ENCODE results near the gene TNK2. TPM values are rescaled to one million over a fixed set of nuclear protein-coding genes. Genes with fewer than 3 reads are reported as not detected.

Gene TNK2
- total and polyA plus RNA-seq, 2 of the 13 experiments (the other 11 are each of a cell fraction or from before 2014, with no cell fraction given): 4.6 to 5.8 TPM

DNA sequence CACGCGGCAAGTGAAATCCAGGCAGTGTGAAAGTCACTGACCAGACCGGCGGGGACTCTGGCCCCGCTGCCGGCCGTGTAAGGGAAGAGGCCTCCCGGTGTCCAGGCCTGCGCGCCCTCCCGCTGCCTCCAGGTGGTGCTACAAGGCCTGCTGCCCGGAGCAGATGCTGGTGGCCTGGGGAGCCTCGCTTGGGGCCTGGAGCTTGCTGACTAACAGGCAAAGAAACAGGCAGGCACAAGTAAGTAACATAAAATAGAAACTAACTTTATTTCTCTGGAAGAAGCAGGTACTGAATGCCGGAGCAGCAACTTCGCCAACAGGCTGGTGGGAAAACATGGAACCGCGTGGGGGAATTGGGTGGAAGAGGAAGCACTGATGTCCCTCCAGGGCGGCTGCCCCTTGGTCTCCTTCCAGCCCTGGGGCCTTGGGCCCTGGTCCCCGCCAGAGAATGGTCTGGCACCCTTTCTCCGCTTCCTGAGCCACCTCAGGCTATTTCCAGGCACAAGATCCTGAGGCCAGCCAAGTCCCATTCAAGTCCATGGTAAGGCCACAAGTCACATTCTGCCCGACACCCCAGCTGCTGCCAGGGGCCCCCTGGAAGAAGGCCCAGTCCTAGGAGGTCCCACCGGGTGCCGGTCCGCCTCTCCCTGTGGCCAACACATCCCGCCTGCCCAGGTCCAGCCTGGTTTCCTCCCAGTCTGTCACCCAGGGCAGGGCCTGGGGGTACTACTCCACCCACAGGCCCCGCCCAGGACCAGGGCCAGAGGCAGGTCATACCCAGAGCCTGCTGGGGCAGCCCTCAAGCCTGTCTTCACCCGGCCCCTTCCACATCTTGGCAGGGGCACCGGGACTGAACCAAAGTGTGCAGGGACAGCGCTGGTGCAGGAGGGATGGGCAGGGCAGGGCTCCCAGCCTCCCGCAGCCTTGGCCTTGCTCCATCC, 45.0 kb downstream of the TNK2 start (continued):
- TF ChIP-seq, protein P1, sequence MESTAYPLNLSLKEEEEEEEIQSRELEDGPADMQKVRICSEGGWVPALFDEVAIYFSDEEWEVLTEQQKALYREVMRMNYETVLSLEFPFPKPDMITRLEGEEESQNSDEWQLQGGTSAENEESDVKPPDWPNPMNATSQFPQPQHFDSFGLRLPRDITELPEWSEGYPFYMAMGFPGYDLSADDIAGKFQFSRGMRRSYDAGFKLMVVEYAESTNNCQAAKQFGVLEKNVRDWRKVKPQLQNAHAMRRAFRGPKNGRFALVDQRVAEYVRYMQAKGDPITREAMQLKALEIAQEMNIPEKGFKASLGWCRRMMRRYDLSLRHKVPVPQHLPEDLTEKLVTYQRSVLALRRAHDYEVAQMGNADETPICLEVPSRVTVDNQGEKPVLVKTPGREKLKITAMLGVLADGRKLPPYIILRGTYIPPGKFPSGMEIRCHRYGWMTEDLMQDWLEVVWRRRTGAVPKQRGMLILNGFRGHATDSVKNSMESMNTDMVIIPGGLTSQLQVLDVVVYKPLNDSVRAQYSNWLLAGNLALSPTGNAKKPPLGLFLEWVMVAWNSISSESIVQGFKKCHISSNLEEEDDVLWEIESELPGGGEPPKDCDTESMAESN (CRISPR knock-in tag; conservative IDR thresholded peaks at IDR 0.05): 0 out of 2 replicates have a peak, but pooled peaks have one; percentile 46
- TF ChIP-seq ZNF780A (CRISPR knock-in tag; IDR thresholded peaks at IDR 0.05): no peak
- no peak for TF ChIP-seq ZNF616 (CRISPR knock-in tag; IDR thresholded peaks at IDR 0.05; ENCODE audit: low read depth)
- TF ChIP-seq REXO4 (CRISPR knock-in tag; IDR thresholded peaks at IDR 0.05; ENCODE audit: borderline replicate concordance): no peak
- no peak for TF ChIP-seq ZNF740 (CRISPR knock-in tag; IDR thresholded peaks at IDR 0.05)
- no peak for TF ChIP-seq ZBTB39 (CRISPR knock-in tag; IDR thresholded peaks at IDR 0.05)
- no peak for TF ChIP-seq TOPORS (CRISPR knock-in tag; IDR thresholded peaks at IDR 0.05)
- TF ChIP-seq PHF20 (CRISPR knock-in tag; IDR thresholded peaks at IDR 0.05): no peak
- no peak for TF ChIP-seq AHR (CRISPR knock-in tag; IDR thresholded peaks at IDR 0.05)
- peak; percentile 29; the same call in 1 of the 2 replicates for TF ChIP-seq ZBTB38 (CRISPR knock-in tag; IDR thresholded peaks at IDR 0.05)
- no peak for TF ChIP-seq ZFP36L1 (CRISPR knock-in tag; IDR thresholded peaks at IDR 0.05)
- TF ChIP-seq MED1 (CRISPR knock-in tag; IDR thresholded peaks at IDR 0.05): peak; percentile 59
- 0 out of 2 replicates have a peak, but pooled peaks have one; percentile 51 for TF ChIP-seq ARNT2 (CRISPR knock-in tag; IDR thresholded peaks at IDR 0.05; ENCODE audit: low read depth)
- no peak for TF ChIP-seq ZNF737 (CRISPR knock-in tag; IDR thresholded peaks at IDR 0.05; ENCODE audit: borderline replicate concordance)
- TF ChIP-seq, protein P2, sequence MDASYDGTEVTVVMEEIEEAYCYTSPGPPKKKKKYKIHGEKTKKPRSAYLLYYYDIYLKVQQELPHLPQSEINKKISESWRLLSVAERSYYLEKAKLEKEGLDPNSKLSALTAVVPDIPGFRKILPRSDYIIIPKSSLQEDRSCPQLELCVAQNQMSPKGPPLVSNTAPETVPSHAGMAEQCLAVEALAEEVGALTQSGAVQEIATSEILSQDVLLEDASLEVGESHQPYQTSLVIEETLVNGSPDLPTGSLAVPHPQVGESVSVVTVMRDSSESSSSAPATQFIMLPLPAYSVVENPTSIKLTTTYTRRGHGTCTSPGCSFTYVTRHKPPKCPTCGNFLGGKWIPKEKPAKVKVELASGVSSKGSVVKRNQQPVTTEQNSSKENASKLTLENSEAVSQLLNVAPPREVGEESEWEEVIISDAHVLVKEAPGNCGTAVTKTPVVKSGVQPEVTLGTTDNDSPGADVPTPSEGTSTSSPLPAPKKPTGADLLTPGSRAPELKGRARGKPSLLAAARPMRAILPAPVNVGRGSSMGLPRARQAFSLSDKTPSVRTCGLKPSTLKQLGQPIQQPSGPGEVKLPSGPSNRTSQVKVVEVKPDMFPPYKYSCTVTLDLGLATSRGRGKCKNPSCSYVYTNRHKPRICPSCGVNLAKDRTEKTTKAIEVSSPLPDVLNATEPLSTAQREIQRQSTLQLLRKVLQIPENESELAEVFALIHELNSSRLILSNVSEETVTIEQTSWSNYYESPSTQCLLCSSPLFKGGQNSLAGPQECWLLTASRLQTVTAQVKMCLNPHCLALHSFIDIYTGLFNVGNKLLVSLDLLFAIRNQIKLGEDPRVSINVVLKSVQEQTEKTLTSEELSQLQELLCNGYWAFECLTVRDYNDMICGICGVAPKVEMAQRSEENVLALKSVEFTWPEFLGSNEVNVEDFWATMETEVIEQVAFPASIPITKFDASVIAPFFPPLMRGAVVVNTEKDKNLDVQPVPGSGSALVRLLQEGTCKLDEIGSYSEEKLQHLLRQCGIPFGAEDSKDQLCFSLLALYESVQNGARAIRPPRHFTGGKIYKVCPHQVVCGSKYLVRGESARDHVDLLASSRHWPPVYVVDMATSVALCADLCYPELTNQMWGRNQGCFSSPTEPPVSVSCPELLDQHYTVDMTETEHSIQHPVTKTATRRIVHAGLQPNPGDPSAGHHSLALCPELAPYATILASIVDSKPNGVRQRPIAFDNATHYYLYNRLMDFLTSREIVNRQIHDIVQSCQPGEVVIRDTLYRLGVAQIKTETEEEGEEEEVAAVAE (CRISPR knock-in tag; IDR thresholded peaks at IDR 0.05; ENCODE audit: borderline replicate concordance): no peak
- no peak for TF ChIP-seq ZXDC (CRISPR knock-in tag; IDR thresholded peaks at IDR 0.05)
- no peak for TF ChIP-seq SMARCE1 (IDR thresholded peaks at IDR 0.05; ENCODE audit: borderline replicate concordance)
